Pons (tissue), 1 donor: Measurements from ENCODE around the gene RBM46.
"Not testable (repeated sequence)": the region's sequence is repeated elsewhere in the genome, so short reads cannot be mapped to it uniquely, and the experiment has no call there.

ENCODE experiments used
- DNase-seq: peaks from one replicate; pipeline ENCODE4 v3.0.0-alpha.2; 2016; ENCODE audit warnings: low spot score

RBM46 gene

DNA sequence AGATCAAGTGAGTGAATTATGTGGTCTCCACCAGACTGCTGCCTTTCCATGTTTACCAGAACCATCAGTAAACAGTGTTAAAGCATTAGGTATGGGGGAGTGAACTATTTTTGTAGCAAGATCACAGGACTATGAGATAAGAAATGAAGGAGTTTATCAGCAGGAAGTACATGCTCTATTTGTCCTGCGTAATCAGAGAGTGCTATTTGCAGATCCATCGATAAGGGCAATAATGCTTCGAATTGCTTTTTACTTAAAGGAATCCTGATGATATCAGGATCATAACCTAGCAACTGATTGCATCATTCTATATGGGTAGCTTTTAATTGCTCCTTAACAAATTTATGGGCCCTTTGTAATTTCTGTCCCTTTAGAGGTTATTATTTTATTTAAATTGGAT, 57.1 kb downstream of the RBM46 start:
- DNase-seq = no peak

DNA sequence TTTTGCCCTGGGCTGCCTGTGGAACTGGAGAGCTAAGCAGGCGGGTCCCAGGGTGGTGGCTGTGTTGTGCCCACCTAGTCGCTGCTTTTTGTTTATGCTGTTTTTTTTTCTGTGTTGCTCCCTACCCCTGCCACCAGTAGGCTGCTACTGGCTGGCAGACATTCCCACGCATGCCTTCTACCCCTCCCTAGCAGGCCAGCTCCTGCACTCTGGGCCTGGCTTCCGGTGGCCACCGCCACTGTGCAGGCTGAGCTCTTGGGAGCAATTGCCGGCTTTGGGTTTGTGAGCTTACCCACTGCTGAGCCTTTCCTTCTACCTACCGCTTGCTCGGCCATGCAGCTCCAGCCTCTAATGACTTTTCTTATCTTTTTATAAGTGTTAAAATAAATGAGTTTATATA, 57.6 kb downstream of the RBM46 start:
- DNase-seq = no peak

DNA sequence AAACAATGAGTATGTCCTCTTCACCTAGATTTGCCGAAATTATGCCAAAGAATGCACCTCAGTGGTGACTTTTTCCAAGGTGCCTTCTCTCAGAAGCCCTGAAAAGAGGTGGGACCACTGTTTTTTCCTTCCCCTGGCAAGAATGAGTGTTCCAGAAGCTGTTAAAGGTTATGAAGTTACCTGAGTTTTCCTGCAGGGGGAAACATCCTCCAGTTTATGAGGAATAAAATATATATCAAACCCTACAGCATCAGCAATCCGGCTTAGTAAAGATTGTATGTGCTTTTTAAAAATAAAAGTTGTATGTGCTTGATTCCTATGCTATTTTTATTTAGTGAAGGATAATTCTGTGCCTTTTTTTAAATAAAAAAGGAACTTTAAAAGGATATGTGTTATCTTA, 73.3 kb downstream of the RBM46 start:
- DNase-seq = no peak

DNA sequence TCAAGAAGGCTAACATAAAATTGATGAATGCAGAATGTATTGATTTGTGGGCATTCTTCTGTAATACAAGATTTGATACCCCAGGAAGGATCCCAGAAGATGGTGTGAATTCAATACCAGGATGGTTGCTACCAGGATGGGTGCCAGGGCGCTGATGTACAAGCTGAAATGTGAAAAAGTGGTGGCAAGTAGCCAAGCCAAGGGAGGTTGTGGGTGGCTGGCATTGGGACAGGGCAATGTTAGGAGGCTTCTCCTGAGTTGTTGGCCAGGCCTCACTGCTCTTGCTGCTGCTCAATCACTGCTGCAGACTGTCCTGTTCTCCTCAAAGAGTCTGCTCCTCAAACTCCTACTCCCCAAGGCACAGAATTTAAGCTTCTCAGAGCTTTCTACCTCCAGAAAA, 77.1 kb downstream of the RBM46 start:
- no peak for DNase-seq

DNA sequence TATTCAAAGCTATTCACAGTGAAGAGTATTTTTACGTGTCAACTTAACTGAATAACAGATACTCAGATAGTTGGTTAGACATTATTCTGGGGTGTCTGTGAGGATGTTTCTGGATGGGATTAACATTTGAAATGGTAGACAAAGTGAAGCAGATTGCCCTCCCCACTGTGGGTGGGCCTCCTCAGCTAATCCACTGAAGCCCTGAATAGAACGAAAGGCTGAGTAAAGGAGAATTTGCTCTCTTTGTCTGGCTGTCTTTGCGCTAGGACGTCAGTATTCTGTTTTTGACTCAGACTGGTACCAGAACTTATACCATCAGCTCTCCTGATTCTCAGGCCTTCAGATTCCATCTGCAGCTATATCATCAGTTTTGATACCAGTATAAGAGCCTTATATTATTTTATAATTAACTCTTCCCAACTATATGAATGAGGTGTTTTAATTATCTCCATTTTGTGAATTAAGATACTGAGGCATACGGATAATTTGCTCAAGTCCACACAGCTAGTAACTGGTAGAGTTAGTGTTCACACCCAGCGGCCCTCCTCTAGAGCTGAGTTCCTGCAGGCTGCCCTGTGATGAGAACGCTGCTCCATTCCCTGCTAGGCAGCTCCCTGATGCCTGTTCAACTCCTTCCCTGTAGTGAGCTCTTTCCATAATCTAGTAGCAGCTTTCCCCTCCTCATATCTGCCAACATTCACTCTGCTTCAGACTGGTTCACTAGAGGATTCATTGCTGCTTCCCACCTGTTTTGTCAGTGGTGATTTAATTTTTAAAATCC, 87.5 kb downstream of the RBM46 start:
- DNase-seq = no peak

DNA sequence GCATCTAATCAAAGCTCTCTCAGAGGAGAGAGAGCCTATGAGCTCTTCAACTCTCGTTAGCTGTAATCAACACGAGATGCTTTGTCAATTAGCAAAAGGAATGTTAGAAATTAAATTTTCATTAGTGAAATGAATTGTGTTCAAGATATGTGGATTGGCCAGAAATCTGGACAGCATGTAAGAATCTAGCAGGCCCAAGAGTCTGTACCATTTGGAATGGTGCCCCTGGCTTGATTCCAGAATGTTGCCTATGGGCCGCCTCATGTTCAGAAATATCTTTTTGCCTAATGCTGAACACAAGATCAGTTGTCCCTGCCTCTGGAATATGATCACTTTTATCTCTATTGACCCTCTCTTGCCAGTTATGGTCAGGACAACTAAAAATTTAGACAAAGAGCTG, 88.2 kb downstream of the RBM46 start:
- no peak for DNase-seq

DNA sequence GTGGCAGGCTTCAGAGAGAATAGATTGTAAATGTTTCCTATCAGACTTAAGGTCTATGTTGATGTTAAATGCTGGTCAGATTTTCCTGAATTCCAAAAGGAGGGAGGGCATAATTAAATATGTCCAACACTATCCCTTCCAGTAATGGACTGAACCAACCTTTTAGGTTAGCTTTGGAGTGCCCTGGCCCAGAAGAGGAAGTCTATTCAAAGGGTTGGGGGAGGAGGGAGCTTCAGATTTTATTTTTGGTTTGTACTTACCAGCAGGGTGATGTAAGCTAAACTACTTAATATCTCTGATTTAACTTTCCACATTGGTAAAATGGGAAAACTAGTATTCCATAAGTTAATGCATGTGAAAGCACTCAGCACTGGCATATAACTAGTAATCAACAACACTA, 91.1 kb downstream of the RBM46 start:
- no peak for DNase-seq

DNA sequence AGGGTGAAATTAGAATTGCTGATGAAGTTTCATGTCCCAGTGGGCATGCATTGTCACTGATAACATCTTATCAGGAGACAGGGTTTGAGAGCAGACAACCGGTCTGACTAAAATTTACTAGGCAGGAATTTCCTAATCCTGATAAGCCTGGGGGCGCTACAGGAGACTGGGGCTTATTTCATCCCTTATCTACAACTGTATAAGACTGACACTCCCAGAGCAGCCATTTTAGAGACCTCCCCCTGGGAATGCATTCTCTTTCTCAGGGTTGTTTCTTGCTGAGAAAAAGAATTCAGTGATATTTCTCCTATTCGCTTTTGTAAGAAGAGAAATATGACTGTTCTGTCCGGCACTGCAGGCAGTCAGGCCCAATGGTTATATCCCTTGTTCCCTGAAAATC, 93.0 kb downstream of the RBM46 start:
- not testable (repeated sequence) for DNase-seq

DNA sequence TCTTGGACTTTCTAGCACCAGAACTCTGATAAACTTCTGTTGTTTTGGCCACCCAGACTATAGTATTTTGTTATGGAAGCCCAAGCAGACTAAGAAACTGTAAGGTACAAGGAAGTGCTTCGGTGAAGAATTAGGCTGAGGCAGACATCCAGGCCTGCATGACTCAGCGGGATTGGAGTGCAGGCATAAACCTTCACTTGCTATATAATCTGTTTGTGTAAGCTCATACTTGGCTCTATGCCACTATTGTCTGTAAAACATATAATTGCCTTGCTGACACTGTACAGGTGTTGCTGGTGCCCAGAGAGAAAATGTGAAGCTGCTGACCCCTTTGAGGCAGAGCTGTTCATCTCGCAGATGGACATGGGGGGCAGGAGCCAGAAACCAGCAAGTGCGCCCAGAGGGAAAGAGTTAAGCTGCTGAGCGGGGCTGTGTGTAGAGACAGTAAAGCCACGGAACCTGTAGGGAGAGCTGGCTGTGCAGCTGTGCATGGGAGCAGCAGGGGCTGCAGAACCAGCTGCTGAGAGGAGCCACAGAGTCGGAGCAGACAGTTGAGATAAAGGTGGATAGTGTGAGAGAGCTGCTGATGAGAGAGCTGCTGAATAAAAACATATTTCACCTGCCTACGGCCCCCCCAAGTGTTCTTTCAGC, 96.2 kb downstream of the RBM46 start:
- no peak for DNase-seq
